HG03064 (cell line): ENCODE measurements around the gene AMZ1.
"Not testable (repeated sequence)": the region's sequence is repeated elsewhere in the genome, so short reads cannot be mapped to it uniquely, and the experiment has no call there.

Experiments used
- ATAC-seq: cut with Tn5 transposase; IDR thresholded peaks from one replicate; pipeline ENCODE4 v1.9.1; 2021; ENCODE audit warnings: low read depth; ENCODE audit not compliant: unreplicated experiment

AMZ1 gene

GRCh38 chr7:2724453-2725177 lies 36.6 kb downstream of the AMZ1 start:
- no peak for ATAC-seq

- ATAC-seq, result no peak
Observed at GRCh38 chr7:2725178-2726105, 37.4 kb downstream of the AMZ1 start.

GRCh38 chr7:2726316-2727018 lies 38.5 kb downstream of the AMZ1 start:
- no peak for ATAC-seq

GRCh38 chr7:2727206-2727605 lies 39.2 kb downstream of the AMZ1 start:
- ATAC-seq, result not testable (repeated sequence)

GRCh38 chr7:2728316-2729030 lies 40.5 kb downstream of the AMZ1 start:
- no peak for ATAC-seq

GRCh38 chr7:2729031-2729892 lies 41.3 kb downstream of the AMZ1 start:
- no peak for ATAC-seq

- ATAC-seq, result no peak
Observed at GRCh38 chr7:2729893-2730716, 42.1 kb downstream of the AMZ1 start.

GRCh38 chr7:2730846-2731770 lies 43.1 kb downstream of the AMZ1 start:
- ATAC-seq, result no peak

- ATAC-seq, result no peak
Observed at GRCh38 chr7:2732388-2732787, 44.4 kb downstream of the AMZ1 start.

GRCh38 chr7:2732959-2733584 lies 45.1 kb downstream of the AMZ1 start:
- ATAC-seq, result no peak

GRCh38 chr7:2734084-2734686 lies 46.2 kb downstream of the AMZ1 start:
- no peak for ATAC-seq

- ATAC-seq, result no peak
Observed at GRCh38 chr7:2734751-2735571, 47.0 kb downstream of the AMZ1 start.

- ATAC-seq, result no peak
Observed at GRCh38 chr7:2735744-2736143, 47.7 kb downstream of the AMZ1 start.

- no peak for ATAC-seq
Observed at GRCh38 chr7:2736411-2736914, 48.5 kb downstream of the AMZ1 start.

GRCh38 chr7:2737005-2737743 lies 49.2 kb downstream of the AMZ1 start:
- not testable (repeated sequence) for ATAC-seq
